ENCODE data around the gene BGLAP. TPM values are rescaled to one million over a fixed set of nuclear protein-coding genes. Genes with fewer than 3 reads are reported as not detected.

Gene BGLAP
- total RNA-seq, 1 experiment from 2014 or later, result 2.3 TPM

DNA sequence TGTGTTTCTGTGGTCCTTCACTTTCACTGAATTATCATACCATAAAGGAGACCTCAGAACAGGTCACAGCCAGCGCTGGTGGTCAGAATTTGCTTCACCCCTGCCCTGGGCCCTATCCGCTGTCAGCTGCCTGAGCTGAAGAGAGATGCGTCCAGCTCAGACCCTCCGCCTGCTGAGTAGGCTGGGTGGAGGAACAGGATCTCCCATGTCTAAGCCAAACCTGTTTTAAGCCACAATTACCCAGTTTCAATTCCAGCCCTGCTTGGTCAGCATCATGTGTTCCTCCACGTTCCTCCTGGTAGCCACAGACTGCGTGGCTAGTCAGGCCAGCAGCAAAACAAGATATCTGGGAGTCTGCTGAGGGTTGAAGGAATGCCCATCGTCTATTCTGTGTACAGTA lies 13.5 kb upstream of the BGLAP start:
- Mint-ChIP-seq H3K36me3 (peaks cover 32% of the 10 kb centered on the region), H3K27ac (no peak overlapping the region), H3K4me1 (peaks cover 4% of the 10 kb centered on the region), H3K9me3 (no peaks in the 10 kb centered on the region), H3K27me3 (ENCODE audit: low read depth) (no peaks in the 10 kb centered on the region), H3K4me3 (no peak overlapping the region)
- DNase-seq (ENCODE audit: low spot score), result no peak
- POLR2A ChIA-PET, result interaction anchor here (0.8 kb wide), 1 partner anchor 16 kb away, joined by 5 read pairs; the partner anchor contains the start of gene PMF1
- CTCF ChIA-PET, result interaction anchor here (5.3 to 10.2 kb wide), 2 partner anchors 87 to 88 kb away, joined by 34 to 358 read pairs; no protein-coding TSS in a partner anchor
- ATAC-seq, result no peak
- TF ChIP-seq, protein P1, sequence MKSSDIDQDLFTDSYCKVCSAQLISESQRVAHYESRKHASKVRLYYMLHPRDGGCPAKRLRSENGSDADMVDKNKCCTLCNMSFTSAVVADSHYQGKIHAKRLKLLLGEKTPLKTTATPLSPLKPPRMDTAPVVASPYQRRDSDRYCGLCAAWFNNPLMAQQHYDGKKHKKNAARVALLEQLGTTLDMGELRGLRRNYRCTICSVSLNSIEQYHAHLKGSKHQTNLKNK (CRISPR knock-in tag; IDR thresholded peaks at IDR 0.05), result no peak
- TF ChIP-seq ZNF138 (CRISPR knock-in tag; conservative IDR thresholded peaks at IDR 0.05), result no peak
- TF ChIP-seq GABPB1 (CRISPR knock-in tag; IDR thresholded peaks at IDR 0.05), result no peak
- TF ChIP-seq, protein P2, sequence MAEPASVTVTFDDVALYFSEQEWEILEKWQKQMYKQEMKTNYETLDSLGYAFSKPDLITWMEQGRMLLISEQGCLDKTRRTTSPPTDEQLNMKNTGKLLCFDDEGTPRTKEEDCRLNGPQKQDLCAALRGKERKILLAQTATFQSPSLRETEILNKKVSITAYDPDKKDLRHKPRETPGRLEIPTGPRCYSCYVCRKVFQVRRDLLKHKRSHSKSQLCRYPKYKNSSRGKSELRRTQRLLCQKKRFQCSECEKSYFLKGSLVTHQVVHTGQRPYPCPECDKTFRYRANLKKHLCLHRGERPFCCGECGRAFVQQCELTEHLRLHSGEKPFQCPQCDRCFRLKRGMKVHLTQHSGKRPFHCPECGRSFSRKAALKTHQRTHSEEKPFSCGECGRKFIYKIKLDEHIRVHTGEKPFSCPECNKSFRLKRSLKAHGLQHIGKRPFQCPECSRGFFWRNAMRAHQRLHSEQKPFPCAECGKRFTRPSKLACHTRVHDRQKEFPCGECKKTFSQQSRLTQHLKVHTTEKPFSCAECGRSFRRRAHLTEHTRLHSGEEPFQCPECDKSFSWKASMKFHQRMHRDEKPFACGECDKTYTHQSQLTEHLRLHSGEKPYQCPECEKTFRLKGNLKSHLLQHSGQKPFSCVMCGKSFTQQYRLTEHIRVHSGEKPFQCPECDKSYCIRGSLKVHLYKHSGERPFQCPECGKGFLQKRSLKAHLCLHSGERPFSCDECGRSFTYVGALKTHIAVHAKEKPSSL (CRISPR knock-in tag; conservative IDR thresholded peaks at IDR 0.05), result no peak
- no peak for TF ChIP-seq ATF1 (CRISPR knock-in tag; IDR thresholded peaks at IDR 0.05)
- no peak for TF ChIP-seq CBFB (CRISPR knock-in tag; IDR thresholded peaks at IDR 0.05; ENCODE audit: low read depth)
- TF ChIP-seq, protein P3, sequence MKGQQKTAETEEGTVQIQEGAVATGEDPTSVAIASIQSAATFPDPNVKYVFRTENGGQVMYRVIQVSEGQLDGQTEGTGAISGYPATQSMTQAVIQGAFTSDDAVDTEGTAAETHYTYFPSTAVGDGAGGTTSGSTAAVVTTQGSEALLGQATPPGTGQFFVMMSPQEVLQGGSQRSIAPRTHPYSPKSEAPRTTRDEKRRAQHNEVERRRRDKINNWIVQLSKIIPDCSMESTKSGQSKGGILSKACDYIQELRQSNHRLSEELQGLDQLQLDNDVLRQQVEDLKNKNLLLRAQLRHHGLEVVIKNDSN (CRISPR knock-in tag; IDR thresholded peaks at IDR 0.05), result no peak
- TF ChIP-seq, protein P4, sequence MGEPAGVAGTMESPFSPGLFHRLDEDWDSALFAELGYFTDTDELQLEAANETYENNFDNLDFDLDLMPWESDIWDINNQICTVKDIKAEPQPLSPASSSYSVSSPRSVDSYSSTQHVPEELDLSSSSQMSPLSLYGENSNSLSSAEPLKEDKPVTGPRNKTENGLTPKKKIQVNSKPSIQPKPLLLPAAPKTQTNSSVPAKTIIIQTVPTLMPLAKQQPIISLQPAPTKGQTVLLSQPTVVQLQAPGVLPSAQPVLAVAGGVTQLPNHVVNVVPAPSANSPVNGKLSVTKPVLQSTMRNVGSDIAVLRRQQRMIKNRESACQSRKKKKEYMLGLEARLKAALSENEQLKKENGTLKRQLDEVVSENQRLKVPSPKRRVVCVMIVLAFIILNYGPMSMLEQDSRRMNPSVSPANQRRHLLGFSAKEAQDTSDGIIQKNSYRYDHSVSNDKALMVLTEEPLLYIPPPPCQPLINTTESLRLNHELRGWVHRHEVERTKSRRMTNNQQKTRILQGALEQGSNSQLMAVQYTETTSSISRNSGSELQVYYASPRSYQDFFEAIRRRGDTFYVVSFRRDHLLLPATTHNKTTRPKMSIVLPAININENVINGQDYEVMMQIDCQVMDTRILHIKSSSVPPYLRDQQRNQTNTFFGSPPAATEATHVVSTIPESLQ (CRISPR knock-in tag; IDR thresholded peaks at IDR 0.05), result no peak
- TF ChIP-seq MYBL2 (CRISPR knock-in tag; IDR thresholded peaks at IDR 0.05), result no peak
- no peak for TF ChIP-seq NR2C2 (CRISPR knock-in tag; IDR thresholded peaks at IDR 0.05)

DNA sequence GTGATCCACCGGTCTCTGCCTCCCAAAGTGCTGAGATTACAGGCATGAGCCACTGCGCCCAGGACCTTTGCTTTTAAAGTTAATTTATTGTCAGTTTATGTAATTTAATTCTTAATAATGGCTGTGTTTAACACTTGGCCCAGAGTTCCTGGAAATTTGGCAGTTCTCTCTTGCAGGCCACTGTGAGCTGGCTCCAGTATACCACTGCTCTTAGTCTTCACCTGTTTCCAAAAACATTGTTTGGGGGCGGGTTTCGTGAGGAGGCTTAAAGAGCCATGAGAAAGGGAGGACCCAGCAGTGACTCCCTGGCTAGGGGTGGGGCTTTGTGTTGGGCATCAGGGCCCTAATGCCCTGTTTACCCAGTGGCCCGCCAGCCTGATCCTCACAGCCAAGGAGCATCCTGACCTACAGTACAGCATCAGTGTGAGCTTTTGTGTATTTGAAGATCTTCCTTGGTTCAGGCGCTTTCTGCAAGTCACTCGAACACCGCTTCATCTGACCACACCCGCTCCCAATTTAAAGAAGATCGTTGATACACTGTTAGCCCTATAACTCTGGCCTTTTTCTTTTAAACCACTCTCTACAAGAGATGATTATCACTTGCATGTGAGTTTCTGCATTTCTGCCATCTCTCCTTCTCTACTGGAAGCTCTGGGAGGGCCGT lies 12.0 kb upstream of the BGLAP start:
- no peak for DNase-seq (ENCODE audit: low spot score)
- ATAC-seq, result no peak
- Mint-ChIP-seq H3K36me3 (peaks cover 39% of the 10 kb centered on the region), H3K27ac (no peak overlapping the region), H3K9me3 (no peaks in the 10 kb centered on the region), H3K4me3 (no peak overlapping the region), H3K4me1 (peaks cover 4% of the 10 kb centered on the region), H3K27me3 (ENCODE audit: low read depth) (no peaks in the 10 kb centered on the region)
- ChIA-PET POLR2A (interaction anchor here (0.6 kb wide), 2 partner anchors 13 to 378 kb away, joined by 3 to 5 read pairs; no protein-coding TSS in a partner anchor), CTCF (interaction anchor here (1.2 to 5.3 kb wide), 2 partner anchors 84 to 89 kb away, joined by 3 to 34 read pairs; no protein-coding TSS in a partner anchor)
- TF ChIP-seq, protein P5, sequence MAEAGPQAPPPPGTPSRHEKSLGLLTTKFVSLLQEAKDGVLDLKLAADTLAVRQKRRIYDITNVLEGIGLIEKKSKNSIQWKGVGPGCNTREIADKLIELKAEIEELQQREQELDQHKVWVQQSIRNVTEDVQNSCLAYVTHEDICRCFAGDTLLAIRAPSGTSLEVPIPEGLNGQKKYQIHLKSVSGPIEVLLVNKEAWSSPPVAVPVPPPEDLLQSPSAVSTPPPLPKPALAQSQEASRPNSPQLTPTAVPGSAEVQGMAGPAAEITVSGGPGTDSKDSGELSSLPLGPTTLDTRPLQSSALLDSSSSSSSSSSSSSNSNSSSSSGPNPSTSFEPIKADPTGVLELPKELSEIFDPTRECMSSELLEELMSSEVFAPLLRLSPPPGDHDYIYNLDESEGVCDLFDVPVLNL (CRISPR knock-in tag; IDR thresholded peaks at IDR 0.05; ENCODE audit: borderline replicate concordance, low read depth), result no peak
- TF ChIP-seq, protein P6, sequence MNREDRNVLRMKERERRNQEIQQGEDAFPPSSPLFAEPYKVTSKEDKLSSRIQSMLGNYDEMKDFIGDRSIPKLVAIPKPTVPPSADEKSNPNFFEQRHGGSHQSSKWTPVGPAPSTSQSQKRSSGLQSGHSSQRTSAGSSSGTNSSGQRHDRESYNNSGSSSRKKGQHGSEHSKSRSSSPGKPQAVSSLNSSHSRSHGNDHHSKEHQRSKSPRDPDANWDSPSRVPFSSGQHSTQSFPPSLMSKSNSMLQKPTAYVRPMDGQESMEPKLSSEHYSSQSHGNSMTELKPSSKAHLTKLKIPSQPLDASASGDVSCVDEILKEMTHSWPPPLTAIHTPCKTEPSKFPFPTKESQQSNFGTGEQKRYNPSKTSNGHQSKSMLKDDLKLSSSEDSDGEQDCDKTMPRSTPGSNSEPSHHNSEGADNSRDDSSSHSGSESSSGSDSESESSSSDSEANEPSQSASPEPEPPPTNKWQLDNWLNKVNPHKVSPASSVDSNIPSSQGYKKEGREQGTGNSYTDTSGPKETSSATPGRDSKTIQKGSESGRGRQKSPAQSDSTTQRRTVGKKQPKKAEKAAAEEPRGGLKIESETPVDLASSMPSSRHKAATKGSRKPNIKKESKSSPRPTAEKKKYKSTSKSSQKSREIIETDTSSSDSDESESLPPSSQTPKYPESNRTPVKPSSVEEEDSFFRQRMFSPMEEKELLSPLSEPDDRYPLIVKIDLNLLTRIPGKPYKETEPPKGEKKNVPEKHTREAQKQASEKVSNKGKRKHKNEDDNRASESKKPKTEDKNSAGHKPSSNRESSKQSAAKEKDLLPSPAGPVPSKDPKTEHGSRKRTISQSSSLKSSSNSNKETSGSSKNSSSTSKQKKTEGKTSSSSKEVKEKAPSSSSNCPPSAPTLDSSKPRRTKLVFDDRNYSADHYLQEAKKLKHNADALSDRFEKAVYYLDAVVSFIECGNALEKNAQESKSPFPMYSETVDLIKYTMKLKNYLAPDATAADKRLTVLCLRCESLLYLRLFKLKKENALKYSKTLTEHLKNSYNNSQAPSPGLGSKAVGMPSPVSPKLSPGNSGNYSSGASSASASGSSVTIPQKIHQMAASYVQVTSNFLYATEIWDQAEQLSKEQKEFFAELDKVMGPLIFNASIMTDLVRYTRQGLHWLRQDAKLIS (CRISPR knock-in tag; IDR thresholded peaks at IDR 0.05; ENCODE audit: borderline replicate concordance), result no peak
- TF ChIP-seq ETV6 (CRISPR knock-in tag; IDR thresholded peaks at IDR 0.05), result no peak
- TF ChIP-seq SMAD3 (CRISPR knock-in tag; IDR thresholded peaks at IDR 0.05; ENCODE audit: borderline replicate concordance), result no peak
- TF ChIP-seq FOXJ3 (CRISPR knock-in tag; IDR thresholded peaks at IDR 0.05; ENCODE audit: borderline replicate concordance), result no peak
- TF ChIP-seq ELF4 (CRISPR knock-in tag; IDR thresholded peaks at IDR 0.05; ENCODE audit: low read depth), result no peak
- no peak for TF ChIP-seq ZNF416 (CRISPR knock-in tag; IDR thresholded peaks at IDR 0.05)

All from WTC11 (cell line).